Stomach smooth muscle (tissue), 2 donors: Measurements from ENCODE around the gene CRKL.

Experiments
- H3K27ac ChIP-seq: one replicate; pipeline ENCODE4 v1.7.0; 2013; ENCODE audit warnings: mild to moderate bottlenecking, low read length, inconsistent platforms
- H3K27me3 ChIP-seq, 2 donors: one replicate each; pipeline ENCODE4 v1.7.0; 2013; ENCODE audit warnings: low read length in 2 of 2; ENCODE audit not compliant: insufficient read depth in 2 of 2, control insufficient read depth in 1 of 2
- H3K36me3 ChIP-seq, 2 donors: one replicate each; pipeline ENCODE4 v1.7.0; 2013; ENCODE audit warnings: low read length in 2 of 2; ENCODE audit not compliant: control insufficient read depth in 2 of 2, insufficient read depth in 2 of 2
- H3K4me1 ChIP-seq: one replicate; pipeline ENCODE4 v1.7.0; 2013; ENCODE audit warnings: low read length; ENCODE audit not compliant: control insufficient read depth, insufficient read depth
- H3K4me3 ChIP-seq, 2 donors: one replicate each; pipeline ENCODE4 v1.7.0; 2013; ENCODE audit warnings: low read length in 2 of 2
- H3K9ac ChIP-seq, 2 donors: one replicate each; pipeline ENCODE4 v1.7.0; 2013; ENCODE audit warnings: low read length in 2 of 2, mild to moderate bottlenecking in 1 of 2
- H3K9me3 ChIP-seq, 2 donors: one replicate each; pipeline ENCODE4 v1.7.0; 2013; ENCODE audit warnings: low read length in 2 of 2; ENCODE audit not compliant: control insufficient read depth in 2 of 2
- donor health status: healthy.
- donor health status: Pancreatic carcinoma.

Gene CRKL

GRCh38 chr22:20963201-20964052, 46.2 kb downstream of the CRKL start:
- no peaks in the 10 kb centered on the region for H3K9me3 ChIP-seq
- no peaks in the 10 kb centered on the region for H3K36me3 ChIP-seq
- H3K4me3 ChIP-seq: no peak overlapping the region
- H3K4me1 ChIP-seq: peaks cover 9% of the 10 kb centered on the region
- no peak overlapping the region for H3K9ac ChIP-seq
- no peak overlapping the region for H3K27ac ChIP-seq
- H3K27me3 ChIP-seq: peaks cover 0 to 12% of the 10 kb centered on the region in 2 donors

- no peaks in the 10 kb centered on the region for H3K36me3 ChIP-seq
- H3K27me3 ChIP-seq: peaks cover 0 to 12% of the 10 kb centered on the region in 2 donors
- H3K9ac ChIP-seq: no peak overlapping the region
- H3K4me1 ChIP-seq: peaks cover 12% of the 10 kb centered on the region
- H3K27ac ChIP-seq: no peak overlapping the region
- peak overlapping the region in 1 of 2 donors; percentile 57 for H3K4me3 ChIP-seq
- H3K9me3 ChIP-seq: no peaks in the 10 kb centered on the region
These were observed 47.0 kb downstream of the CRKL start for GRCh38 chr22:20964090-20964798.

GRCh38 chr22:20964799-20965103, 47.5 kb downstream of the CRKL start:
- Histone ChIP-seq H3K9me3 (no peaks in the 10 kb centered on the region), H3K27ac (no peak overlapping the region), H3K9ac (no peak overlapping the region), H3K27me3 (peaks cover 0 to 12% of the 10 kb centered on the region in 2 donors), H3K36me3 (no peaks in the 10 kb centered on the region), H3K4me3 (peak overlapping the region in 1 of 2 donors; percentile 57), H3K4me1 (peaks cover 12% of the 10 kb centered on the region)

GRCh38 chr22:20965104-20965887, 48.1 kb downstream of the CRKL start:
- Histone ChIP-seq H3K4me3 (peak overlapping the region; percentile 46 to 65), H3K36me3 (no peaks in the 10 kb centered on the region), H3K4me1 (peaks cover 12% of the 10 kb centered on the region), H3K27me3 (peaks cover 0 to 12% of the 10 kb centered on the region in 2 donors), H3K9me3 (no peaks in the 10 kb centered on the region), H3K27ac (no peak overlapping the region), H3K9ac (peak overlapping the region; percentile 21 to 28)

- Histone ChIP-seq H3K9ac (no peak overlapping the region), H3K27me3 (peaks cover 0 to 12% of the 10 kb centered on the region in 2 donors), H3K36me3 (no peaks in the 10 kb centered on the region), H3K27ac (no peak overlapping the region), H3K4me1 (peaks cover 12% of the 10 kb centered on the region), H3K9me3 (no peaks in the 10 kb centered on the region), H3K4me3 (no peak overlapping the region)
These were observed 49.0 kb downstream of the CRKL start for GRCh38 chr22:20965888-20966855.

- Histone ChIP-seq H3K9ac (no peak within 1 kb of the TSS), H3K27ac (no peak within 1 kb of the TSS), H3K4me3 (no peak within 1 kb of the TSS), H3K4me1 (peaks cover 12% of the 10 kb centered on the region), H3K9me3 (no peaks in the 10 kb centered on the region), H3K36me3 (no peaks in the 10 kb centered on the region), H3K27me3 (peaks cover 0 to 12% of the 10 kb centered on the region in 2 donors)
These were observed 49.9 kb downstream of the CRKL start, which contains the start of gene AIFM3 for GRCh38 chr22:20966883-20967696. TSS of gene AIFM3 (plus strand) at chr22:20967255. CDS start at chr22:20967945, 690 bp downstream.

GRCh38 chr22:20967697-20968211, 50.5 kb downstream of the CRKL start:
- no peak overlapping the region for H3K27ac ChIP-seq
- H3K9ac ChIP-seq: no peak overlapping the region
- no peaks in the 10 kb centered on the region for H3K9me3 ChIP-seq
- H3K4me1 ChIP-seq: peaks cover 12% of the 10 kb centered on the region
- peaks cover 0 to 10% of the 10 kb centered on the region in 2 donors for H3K27me3 ChIP-seq
- H3K4me3 ChIP-seq: no peak overlapping the region
- no peaks in the 10 kb centered on the region for H3K36me3 ChIP-seq

- H3K9me3 ChIP-seq: no peaks in the 10 kb centered on the region
- no peaks in the 10 kb centered on the region for H3K36me3 ChIP-seq
- peaks cover 0 to 10% of the 10 kb centered on the region in 2 donors for H3K27me3 ChIP-seq
- H3K4me1 ChIP-seq: peaks cover 12% of the 10 kb centered on the region
- no peak overlapping the region for H3K9ac ChIP-seq
- H3K27ac ChIP-seq: no peak overlapping the region
- no peak overlapping the region for H3K4me3 ChIP-seq
These were observed 51.2 kb downstream of the CRKL start for GRCh38 chr22:20968281-20968977.
